Measurements from ENCODE around the gene MGLL. TPM values are rescaled to one million over a fixed set of nuclear protein-coding genes. Genes with fewer than 3 reads are reported as not detected.

Gene MGLL
- total RNA-seq, 2 donors from 2014 or later, result 123 to 200 TPM

DNA sequence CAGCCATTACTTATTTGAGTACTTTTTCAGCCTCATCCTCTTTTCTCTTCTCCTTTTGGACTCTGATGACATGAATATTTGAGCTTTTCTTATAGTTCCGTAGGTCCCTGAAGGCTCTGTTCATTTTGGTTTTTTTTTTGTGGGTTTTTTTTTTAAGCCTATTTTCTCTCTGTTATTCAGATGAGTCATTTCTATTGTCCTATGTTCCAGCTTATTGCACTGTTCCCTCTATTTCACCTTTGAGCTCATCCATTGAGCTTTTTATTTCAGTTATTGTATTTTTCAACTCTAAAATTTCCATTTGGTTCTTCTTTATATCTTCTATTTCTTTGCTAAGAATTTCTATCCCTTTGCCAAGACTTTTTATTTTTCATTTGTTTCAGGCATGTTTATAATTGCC is 7.2 kb upstream of the MGLL start:
- DNase-seq, result no peak
- Histone ChIP-seq H3K9ac (ENCODE audit: low read depth in 2 of 2, low read length in 2 of 2) (no peak overlapping the region), H3K27ac (no peak overlapping the region), H3K4me3 (no peak overlapping the region), H3K36me3 (no peaks in the 10 kb centered on the region), H3K4me1 (no peaks in the 10 kb centered on the region), H3K27me3 (no peaks in the 10 kb centered on the region), H3K9me3 (no peaks in the 10 kb centered on the region)
- TF ChIP-seq, protein P1, sequence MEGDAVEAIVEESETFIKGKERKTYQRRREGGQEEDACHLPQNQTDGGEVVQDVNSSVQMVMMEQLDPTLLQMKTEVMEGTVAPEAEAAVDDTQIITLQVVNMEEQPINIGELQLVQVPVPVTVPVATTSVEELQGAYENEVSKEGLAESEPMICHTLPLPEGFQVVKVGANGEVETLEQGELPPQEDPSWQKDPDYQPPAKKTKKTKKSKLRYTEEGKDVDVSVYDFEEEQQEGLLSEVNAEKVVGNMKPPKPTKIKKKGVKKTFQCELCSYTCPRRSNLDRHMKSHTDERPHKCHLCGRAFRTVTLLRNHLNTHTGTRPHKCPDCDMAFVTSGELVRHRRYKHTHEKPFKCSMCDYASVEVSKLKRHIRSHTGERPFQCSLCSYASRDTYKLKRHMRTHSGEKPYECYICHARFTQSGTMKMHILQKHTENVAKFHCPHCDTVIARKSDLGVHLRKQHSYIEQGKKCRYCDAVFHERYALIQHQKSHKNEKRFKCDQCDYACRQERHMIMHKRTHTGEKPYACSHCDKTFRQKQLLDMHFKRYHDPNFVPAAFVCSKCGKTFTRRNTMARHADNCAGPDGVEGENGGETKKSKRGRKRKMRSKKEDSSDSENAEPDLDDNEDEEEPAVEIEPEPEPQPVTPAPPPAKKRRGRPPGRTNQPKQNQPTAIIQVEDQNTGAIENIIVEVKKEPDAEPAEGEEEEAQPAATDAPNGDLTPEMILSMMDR (IDR thresholded peaks at IDR 0.05), result no peak
- intact Hi-C loops (cut with DNase I), result loop anchor here (5.0 kb wide), 1 partner anchor 42 kb away; no protein-coding TSS in a partner anchor

DNA sequence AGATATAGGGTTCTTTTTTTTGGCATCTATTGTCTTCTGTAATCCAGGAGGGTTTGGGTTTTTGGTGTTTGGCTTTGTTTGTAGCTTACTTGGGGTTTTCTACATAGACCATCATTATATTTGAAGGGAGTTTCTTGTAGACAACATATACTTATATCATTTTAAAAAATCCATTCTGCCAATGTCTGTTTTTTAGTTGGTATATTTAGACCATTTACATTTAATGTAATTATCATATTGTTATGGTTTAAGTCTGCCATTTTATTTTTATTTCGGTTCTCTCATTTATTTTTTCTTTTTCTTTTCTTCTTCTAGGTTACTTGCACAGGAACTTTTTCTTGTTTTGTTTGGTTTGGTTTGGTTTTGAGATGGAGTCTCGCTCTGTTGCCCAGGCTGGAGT is 5.5 kb upstream of the MGLL start:
- Histone ChIP-seq H3K27ac (no peak overlapping the region), H3K4me3 (no peak overlapping the region), H3K36me3 (no peaks in the 10 kb centered on the region), H3K9me3 (no peaks in the 10 kb centered on the region), H3K27me3 (no peaks in the 10 kb centered on the region), H3K4me1 (no peaks in the 10 kb centered on the region), H3K9ac (ENCODE audit: low read depth in 2 of 2, low read length in 2 of 2) (no peak overlapping the region)
- intact Hi-C loops (cut with DNase I), result loop anchor here (5.0 kb wide), 1 partner anchor 41 kb away; no protein-coding TSS in a partner anchor
- TF ChIP-seq, protein P1 (IDR thresholded peaks at IDR 0.05), result no peak
- no peak for DNase-seq

DNA sequence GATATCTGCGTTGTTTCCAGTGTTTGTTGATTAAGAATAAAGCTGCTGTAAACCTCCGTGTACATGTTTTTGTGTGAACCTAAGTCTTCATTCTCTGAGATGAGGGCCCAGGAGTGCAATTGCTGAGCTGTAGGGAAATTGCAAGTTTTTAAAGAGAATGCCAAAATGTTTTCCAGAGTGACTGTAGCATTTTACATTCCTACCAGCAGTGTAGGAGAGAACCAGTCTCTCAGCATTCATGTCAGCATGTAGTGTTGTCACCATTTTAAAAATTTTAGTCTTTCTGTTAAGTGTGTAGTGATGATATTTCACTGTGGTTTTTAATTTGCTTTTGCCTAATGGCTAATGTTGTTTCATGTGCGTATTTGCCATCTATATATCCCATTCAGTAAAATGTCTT is 3.4 kb upstream of the MGLL start:
- intact Hi-C loops (cut with DNase I), result loop anchor here (5.0 kb wide), 1 partner anchor 38 kb away; no protein-coding TSS in a partner anchor
- Histone ChIP-seq H3K36me3 (no peaks in the 10 kb centered on the region), H3K9me3 (no peaks in the 10 kb centered on the region), H3K27ac (no peak overlapping the region), H3K4me1 (peaks cover 3% of the 10 kb centered on the region), H3K9ac (ENCODE audit: low read depth in 2 of 2, low read length in 2 of 2) (no peak overlapping the region), H3K4me3 (no peak overlapping the region), H3K27me3 (no peaks in the 10 kb centered on the region)
- DNase-seq, result no peak
- TF ChIP-seq, protein P1 (IDR thresholded peaks at IDR 0.05), result no peak

DNA sequence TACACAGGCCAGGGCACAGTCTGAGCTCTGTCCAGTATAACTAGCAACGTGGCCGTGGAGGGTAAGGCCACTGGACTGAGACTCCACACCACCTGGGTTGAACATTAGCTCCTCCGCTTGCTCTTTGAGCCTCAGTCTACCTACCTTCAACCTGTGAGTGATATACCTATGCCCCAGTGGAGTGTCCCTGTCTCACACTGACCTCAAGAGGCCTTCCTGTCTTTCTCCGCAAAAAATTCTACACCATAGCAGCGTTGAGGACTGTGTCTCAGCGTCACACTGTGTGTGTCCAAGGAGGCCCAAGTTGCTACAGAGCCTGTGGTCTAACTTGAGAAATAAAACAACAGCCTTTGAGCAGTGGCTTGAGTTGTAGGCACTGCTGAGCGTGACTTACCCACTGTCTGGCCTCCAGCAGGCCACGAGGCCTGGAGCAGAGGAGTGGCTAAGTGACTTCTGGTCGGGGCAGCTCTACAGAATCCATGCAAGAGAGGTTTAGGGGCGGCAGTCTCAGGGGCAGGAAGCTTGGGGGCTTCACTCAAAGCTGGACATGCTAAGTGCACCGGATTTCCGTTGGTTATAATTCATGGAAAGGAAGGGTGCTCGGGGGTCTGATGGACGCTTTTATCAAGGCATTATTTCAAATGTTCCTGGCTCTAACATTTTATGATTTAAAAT is 2.0 kb upstream of the MGLL start:
- intact Hi-C loops (cut with DNase I), result no loop called here
- Histone ChIP-seq H3K27ac (no peak overlapping the region), H3K36me3 (no peaks in the 10 kb centered on the region), H3K9ac (ENCODE audit: low read depth in 2 of 2, low read length in 2 of 2) (peak overlapping the region in 1 of 2 donors; percentile 57), H3K4me3 (no peak overlapping the region), H3K27me3 (no peaks in the 10 kb centered on the region), H3K4me1 (peaks cover 4% of the 10 kb centered on the region), H3K9me3 (no peaks in the 10 kb centered on the region)
- DNase-seq, result no peak
- TF ChIP-seq, protein P1 (IDR thresholded peaks at IDR 0.05), result no peak

DNA sequence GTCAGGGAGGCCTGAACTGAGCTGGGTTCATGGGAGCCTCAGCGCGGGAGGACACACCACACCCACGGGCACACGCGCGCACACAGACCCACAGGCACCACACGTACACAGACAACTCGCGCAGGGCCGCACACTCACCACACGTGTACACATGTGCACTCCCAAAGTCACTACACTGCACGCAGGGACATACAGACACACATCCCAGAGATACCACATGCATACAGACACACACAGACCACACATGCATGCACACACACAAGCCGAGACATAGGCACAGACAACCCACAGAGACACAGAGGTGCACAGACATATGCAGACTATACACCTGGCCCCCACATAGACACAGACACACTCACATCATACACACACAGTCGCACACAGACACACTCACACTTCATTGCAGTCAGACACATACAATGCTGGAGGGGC is 1.1 kb upstream of the MGLL start:
- Histone ChIP-seq H3K27me3 (no peaks in the 10 kb centered on the region), H3K4me3 (peak overlapping the region; percentile 70), H3K36me3 (peaks cover 2% of the 10 kb centered on the region), H3K4me1 (peaks cover 8% of the 10 kb centered on the region), H3K9me3 (no peaks in the 10 kb centered on the region), H3K27ac (no peak overlapping the region), H3K9ac (ENCODE audit: low read depth in 2 of 2, low read length in 2 of 2) (peak overlapping the region; percentile 37 to 57)
- intact Hi-C loops (cut with DNase I), result no loop called here
- DNase-seq, result no peak
- TF ChIP-seq, protein P1 (IDR thresholded peaks at IDR 0.05), result peak; percentile 22
